ENCODE results near the gene FNDC5.
"Not testable (repeated sequence)": the region's sequence is repeated elsewhere in the genome, so short reads cannot be mapped to it uniquely, and the experiment has no call there.

Gene FNDC5

GRCh38 chr1:32870615-32871363, at the start of gene FNDC5:
FNDC5 (minus strand) TSS chr1:32870912.
- no peak for DNase-seq (ENCODE audit: low read depth)

GRCh38 chr1:32919811-32920733, 49.4 kb upstream of the FNDC5 start:
- DNase-seq (ENCODE audit: low read depth): no peak

DNA sequence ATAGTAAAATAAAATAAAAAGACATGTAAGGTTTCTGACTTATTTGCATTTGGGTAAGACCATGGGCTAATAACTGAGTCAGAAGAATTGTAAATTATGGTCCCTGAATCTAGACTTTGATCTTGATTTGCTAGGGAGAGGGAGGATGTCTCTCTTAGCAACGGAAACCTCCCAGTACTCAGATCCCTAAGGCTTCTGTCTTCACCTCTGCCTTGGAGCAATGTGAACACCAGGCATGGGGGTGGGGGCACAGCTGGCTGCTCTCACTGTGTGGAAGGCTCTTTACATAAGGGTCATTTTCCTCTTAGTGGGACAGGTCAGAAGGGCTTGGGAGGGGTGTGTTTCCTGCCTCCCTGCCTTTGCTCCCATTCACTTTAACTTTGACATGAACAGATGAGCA, 47.5 kb upstream of the FNDC5 start:
- DNase-seq (ENCODE audit: low read depth): no peak

DNA sequence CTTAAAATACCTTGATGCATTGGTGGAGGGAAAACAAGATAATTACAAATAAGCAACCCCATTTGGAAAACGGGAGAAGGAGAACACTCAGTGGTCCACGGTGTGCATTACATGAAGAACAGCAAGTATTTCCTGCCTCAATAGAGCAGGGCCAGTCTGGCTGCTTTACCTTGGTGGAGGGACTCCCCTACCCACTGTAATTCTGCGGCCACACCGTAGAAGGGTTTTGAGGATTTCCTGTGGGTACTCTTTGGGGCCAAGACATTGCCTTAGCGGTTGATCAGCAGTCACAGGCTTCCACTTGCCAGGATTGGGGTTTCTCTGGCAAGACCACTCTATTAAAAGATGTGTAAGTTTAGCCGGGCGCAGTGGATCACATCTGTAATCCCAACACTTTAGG, 46.8 kb upstream of the FNDC5 start:
- DNase-seq (ENCODE audit: low read depth): no peak

GRCh38 chr1:32915766-32916706, 45.3 kb upstream of the FNDC5 start:
- DNase-seq (ENCODE audit: low read depth): no peak

DNA sequence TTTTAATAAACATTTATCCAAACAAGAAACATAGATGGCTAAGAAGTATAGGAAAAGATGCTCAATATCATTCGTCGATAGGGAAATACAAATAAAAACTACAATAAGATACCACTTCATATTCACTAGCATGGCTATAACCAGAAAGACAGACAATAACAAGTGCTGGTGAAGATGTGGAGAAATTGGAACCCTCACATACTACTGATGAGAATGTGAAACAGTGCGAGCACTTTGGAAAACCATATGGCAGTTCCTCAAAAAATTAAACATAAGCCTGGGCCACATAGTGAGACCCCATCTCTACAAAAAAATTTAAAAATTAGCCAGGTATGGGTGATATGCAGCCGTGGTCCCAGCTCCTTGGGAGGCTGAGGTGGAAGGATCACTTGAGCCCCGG, 39.6 kb upstream of the FNDC5 start:
- DNase-seq (ENCODE audit: low read depth): no peak

DNA sequence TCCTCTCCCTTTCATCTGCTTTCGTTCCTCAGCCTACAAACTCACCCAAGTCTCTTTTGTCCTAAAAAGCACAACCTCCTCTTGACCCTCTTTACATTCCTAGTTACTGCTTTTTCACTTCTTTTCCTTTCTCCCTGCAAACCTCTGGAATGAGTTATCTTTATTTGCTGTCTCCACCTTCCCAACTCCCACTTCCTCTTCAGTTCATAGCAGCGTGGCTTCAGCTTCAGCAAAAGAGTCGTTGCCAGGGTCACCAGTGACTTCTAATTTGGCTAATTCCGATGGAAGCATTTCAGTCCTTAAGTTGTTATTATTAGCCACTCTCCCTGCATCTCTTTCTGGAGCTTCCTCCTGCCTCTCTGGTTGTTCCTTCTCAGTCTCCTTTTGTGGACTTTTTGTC, 36.7 kb upstream of the FNDC5 start:
- DNase-seq (ENCODE audit: low read depth): no peak

DNA sequence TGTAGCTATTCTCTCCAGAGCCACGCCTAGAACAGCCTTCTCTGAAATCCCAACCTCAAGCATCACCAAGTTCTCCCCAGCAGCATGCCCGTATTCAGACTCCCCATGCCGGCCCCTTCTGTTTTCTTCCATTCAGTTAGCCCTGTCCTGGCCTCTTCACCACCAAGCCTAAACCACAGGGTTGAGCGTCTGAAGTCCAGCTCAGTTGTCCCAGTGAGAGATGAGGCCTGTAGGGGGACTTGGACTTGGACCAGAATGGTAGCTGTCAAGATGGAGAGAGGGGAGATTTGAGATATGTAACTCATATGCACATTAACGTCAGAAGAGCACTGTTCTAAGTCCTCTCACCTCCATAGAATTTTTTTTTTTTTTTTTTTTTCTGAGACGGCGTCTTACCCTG, 35.9 kb upstream of the FNDC5 start:
- no peak for DNase-seq (ENCODE audit: low read depth)

DNA sequence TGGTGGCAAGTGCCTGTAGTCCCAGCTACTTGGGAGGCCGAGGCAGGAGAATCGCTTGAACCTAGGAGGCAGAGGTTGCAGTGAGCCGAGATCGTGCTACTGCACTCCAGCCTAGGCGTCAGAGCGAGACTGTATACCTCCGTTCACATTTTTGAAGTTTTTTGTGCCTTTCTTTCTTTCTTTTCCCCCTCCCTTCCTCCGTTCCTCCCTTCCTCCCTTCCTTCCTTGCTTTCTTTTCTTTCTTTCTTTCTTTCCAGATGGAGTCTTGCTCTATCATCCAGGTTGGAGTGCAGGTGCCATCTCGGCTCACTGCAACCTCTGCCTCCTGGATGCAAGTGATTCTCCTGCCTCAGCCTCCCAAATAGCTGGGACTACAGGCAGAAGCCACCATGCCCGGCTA, 34.9 kb upstream of the FNDC5 start:
- DNase-seq (ENCODE audit: low read depth): not testable (repeated sequence)

- no peak for DNase-seq (ENCODE audit: low read depth)
Observed at GRCh38 chr1:32904797-32905196, 34.1 kb upstream of the FNDC5 start.

DNA sequence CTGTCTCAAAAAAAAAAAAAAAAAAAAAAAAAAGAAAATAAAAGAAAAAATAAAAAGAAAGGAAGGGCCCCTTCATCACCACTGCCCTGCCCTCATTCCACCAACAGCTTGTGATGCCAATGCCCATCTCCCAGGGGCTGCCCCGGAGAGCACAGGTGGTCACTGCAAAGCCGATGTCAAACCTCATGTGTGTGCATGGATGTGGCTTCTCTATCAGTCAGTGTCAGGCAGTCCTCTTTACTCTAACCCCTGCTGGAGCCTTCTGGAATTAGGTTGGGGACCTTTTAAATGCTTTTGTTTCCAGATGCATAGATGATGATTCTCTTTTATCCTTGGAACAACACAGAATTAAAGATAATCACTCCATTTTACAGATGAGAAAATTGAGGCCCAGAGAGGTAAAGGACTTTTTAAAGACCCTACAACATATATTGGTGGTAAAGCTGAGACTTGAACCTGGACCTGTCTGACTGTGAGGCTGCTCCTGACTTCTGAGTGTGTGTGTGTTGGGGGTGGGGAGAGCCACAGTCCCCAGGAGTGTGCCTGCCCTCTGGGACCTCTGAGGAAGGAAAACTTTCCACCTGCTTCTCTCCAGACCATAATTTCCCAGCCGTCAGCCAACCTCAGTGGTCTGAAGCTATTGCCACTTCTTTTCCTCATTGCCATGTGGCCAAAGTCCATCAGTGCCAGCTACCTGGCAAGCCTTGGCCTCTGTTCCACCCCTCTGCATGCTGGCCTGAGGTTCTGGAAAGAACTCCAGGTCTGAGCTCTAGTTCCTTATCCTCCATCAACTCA, 33.5 kb upstream of the FNDC5 start:
- no peak for DNase-seq (ENCODE audit: low read depth)

DNA sequence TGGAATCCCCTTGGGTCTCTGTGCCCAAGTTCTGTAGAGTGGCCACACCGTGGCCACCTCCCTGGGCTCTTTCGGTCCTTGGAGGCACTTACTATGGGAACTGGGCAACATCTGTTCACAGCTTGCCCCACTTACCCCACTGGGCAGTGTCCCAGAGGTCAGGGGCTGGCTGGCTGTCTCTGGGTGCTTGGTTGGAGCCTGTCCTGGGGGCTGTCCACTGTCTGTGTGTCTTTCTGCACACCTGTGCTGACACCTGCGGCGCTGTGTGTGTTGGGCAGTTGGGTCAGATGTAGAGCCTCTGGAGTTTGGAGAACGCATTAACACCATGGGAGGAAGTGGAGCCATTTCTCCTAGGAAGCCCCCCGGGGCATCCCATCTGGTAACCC, 31.8 kb upstream of the FNDC5 start:
- DNase-seq (ENCODE audit: low read depth): no peak

GRCh38 chr1:32901823-32902534, 31.3 kb upstream of the FNDC5 start:
- no peak for DNase-seq (ENCODE audit: low read depth)

DNA sequence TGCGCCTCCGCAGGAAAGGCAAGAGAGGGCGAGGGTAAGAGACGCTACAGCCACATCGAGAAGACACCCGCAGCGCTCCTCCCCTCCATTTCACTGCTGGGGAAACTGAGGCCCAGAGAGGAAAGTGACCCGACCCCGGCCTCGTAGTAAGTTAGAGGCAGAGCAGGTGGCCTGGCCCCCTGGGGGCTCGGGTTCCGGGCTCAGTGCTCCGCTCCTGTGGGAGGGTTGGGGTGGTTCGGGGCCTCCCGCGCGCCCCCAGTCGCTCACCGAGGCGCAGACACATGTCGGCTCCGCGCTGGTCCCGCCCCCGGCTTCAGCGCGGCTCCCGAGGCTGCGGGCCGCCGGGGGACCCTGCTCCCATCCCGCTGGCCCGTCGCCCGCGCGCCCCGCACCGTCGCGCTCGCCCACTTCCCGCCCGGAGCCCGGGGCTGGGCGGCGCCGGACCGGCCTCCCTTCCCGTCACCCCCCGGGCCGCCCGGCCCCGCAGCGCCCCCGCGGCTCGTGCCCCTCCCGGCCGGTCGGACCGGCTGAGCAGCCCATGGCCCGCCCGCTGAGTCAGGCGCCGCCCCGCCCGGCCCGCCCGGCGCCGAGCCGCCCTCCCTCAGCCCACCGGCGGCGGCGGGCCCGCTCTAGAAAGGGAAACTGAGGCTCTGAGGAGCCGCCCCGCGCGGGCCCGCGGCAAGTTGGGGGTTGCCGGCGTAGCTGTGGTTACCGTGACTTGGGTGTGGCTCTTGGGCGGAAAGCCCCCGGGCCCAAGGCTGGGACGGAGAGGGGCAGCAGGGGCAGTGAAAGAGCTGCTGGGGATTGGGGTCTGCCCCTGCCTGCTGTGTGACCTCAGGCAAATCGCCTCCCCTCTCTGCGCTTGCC, 30.5 kb upstream of the FNDC5 start, which contains the start of gene TMEM54:
Gene TMEM54 (minus strand): TSS at position 434 of the 867 bp plus-strand sequence. CDS start 151 bp downstream, at position 283.
- DNase-seq (ENCODE audit: low read depth): no peak

DNA sequence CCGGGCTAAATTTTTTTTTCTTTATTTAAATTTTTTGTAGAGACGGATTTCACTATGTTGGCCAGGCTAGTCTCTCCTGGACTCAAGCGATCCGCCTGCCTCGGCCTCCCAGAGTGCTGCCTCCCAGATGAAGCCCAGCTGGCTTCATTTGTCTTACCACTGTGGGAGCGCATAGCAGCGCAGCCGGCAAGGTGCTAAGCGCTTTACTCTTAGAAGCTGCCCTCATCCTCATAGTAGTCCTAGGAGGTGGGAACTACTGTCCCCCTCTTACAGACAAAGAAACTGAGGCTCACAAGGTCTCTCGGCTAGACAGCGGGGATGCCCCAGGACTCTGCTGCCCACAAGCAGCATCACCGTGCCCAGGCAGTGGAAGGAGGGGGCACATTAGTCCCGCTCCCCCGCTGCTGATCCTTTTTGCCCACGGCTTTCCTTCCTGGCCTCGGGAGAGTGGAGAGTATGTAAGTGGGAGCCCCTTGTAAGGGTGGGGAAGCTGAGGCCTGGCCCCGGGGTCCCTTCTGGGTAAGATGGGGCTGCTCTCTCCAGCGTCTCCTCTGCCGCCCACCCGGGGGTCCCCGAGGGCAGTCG, 29.8 kb upstream of the FNDC5 start:
- no peak for DNase-seq (ENCODE audit: low read depth)

- no peak for DNase-seq (ENCODE audit: low read depth)
Observed at GRCh38 chr1:32899586-32900296, 29.0 kb upstream of the FNDC5 start.

GRCh38 chr1:32898958-32899357, 28.2 kb upstream of the FNDC5 start:
- no peak for DNase-seq (ENCODE audit: low read depth)

- DNase-seq (ENCODE audit: low read depth): no peak
Observed at GRCh38 chr1:32898056-32898455, 27.3 kb upstream of the FNDC5 start.

All from stimulated activated CD8-positive, alpha-beta memory T cell treated with anti-CD3 and anti-CD28 coated beads, Interleukin-15, amount 100 ng/mL, for 1 hour (primary cell).